Endothelial cell of umbilical vein (primary cell): ENCODE data around the gene ZNF283. TPM values are rescaled to one million over a fixed set of nuclear protein-coding genes. Genes with fewer than 3 reads are reported as not detected.

Experiments
- BruUV-seq: library from RNA; stranded (reverse); fragments of 400-500 nt; replicated peaks from 2 replicates; lab custom pipeline; 2021; lab: Mats Ljungman, UMichigan
- CTCF ChIA-PET: fragments of 300-600, 350-600 bp; sonication (Branson Sonifier 250); formaldehyde crosslinking; loops from one replicate; lab custom pipeline; 2021; ENCODE audit warnings: antibody characterized with exemption, inconsistent platforms; lab: Charles Lee
- POLR2A ChIA-PET: fragments of 300-600, 350-600 bp; sonication (Branson Sonifier 250); formaldehyde crosslinking; loops from one replicate; lab custom pipeline; 2021; ENCODE audit warnings: antibody characterized with exemption, inconsistent platforms; lab: Charles Lee
- DNase-seq: peaks from one replicate; pipeline ENCODE4 v3.0.0-alpha.2; 2011; ENCODE audit warnings: low read depth, low spot score
- FAIRE-seq: peaks from 2 replicates; lab custom pipeline; 2011; peaks lifted over from hg19 to GRCh38; lab: Jason Lieb, UNC
- H2AFZ ChIP-seq: 2 replicates; pipeline ENCODE4 v1.6.0; 2012; ENCODE audit warnings: low read depth, low read length, control low read depth, inconsistent platforms
- H3K27ac ChIP-seq: 2 replicates; pipeline ENCODE4 v1.5.1; 2011; ENCODE audit warnings: low read depth, mild to moderate bottlenecking, control low read depth, low read length, moderate library complexity; ENCODE audit not compliant: insufficient read depth
- H3K27me3 ChIP-seq, 2 experiments: 2 replicates each; pipeline versions ENCODE4 v1.6.0 to v1.6.1; 2011; ENCODE audit warnings: low read length in 2 of 2, mixed read lengths in 1 of 2; ENCODE audit not compliant: control insufficient read depth in 2 of 2, insufficient read depth in 2 of 2
- H3K36me3 ChIP-seq, 2 experiments: 2 replicates in 1 of 2; 3 replicates in 1 of 2; pipeline ENCODE4 v1.5.1; 2011; ENCODE audit warnings: low read length in 2 of 2, mild to moderate bottlenecking in 1 of 2, moderate library complexity in 1 of 2; ENCODE audit not compliant: control insufficient read depth in 2 of 2, insufficient read depth in 2 of 2; ENCODE audit errors: extremely low read depth in 1 of 2
- H3K4me1 ChIP-seq: 3 replicates; pipeline ENCODE4 v1.5.1; 2011; ENCODE audit warnings: mild to moderate bottlenecking, low read length; ENCODE audit not compliant: control insufficient read depth, insufficient read depth; ENCODE audit errors: extremely low read depth
- H3K4me2 ChIP-seq: 2 replicates; pipeline ENCODE4 v1.6.1; 2011; ENCODE audit warnings: low read length, control low read depth, mixed read lengths; ENCODE audit not compliant: insufficient read depth
- H3K4me3 ChIP-seq, 3 experiments: fragments of 200-600 bp in 1 of 3; sonication (generic), shearing (Covaris generic) in 1 of 3; replicated peaks in 1 of 3; 2 replicates each; pipeline ENCODE4 v1.5.1; 2011 to 2016; ENCODE audit warnings: control low read depth in 3 of 3, low read length in 3 of 3, mild to moderate bottlenecking in 2 of 3, inconsistent platforms in 1 of 3, low read depth in 1 of 3, moderate library complexity in 1 of 3; ENCODE audit not compliant: insufficient read depth in 1 of 3
- H3K79me2 ChIP-seq: 2 replicates; pipeline ENCODE4 v1.6.0; 2012; ENCODE audit warnings: low read length, inconsistent platforms; ENCODE audit not compliant: control insufficient read depth, insufficient read depth
- H3K9ac ChIP-seq: replicated peaks from 2 replicates; pipeline ENCODE3; 2011; ENCODE audit warnings: low read length, control low read depth; ENCODE audit not compliant: insufficient read depth; ENCODE audit errors: extremely low read depth
- H3K9me1 ChIP-seq: replicated peaks from 3 replicates; pipeline ENCODE4 v1.6.0; 2011; ENCODE audit warnings: mild to moderate bottlenecking, low read length; ENCODE audit not compliant: control insufficient read depth, insufficient read depth; ENCODE audit errors: extremely low read depth
- H3K9me3 ChIP-seq: replicated peaks from 2 replicates; pipeline ENCODE4 v1.5.1; 2012; ENCODE audit warnings: low read length, inconsistent platforms; ENCODE audit not compliant: control insufficient read depth, insufficient read depth
- H4K20me1 ChIP-seq: replicated peaks from 2 replicates; pipeline ENCODE3; 2011; ENCODE audit warnings: mild to moderate bottlenecking, low read length; ENCODE audit not compliant: control insufficient read depth, insufficient read depth; ENCODE audit errors: extremely low read depth
- EZH2 ChIP-seq: IDR thresholded peaks from 2 replicates; pipeline ENCODE4 v1.6.1; 2012; ENCODE audit warnings: borderline replicate concordance, low read depth, mild to moderate bottlenecking, moderate library complexity, low read length, inconsistent platforms; ENCODE audit not compliant: severe bottlenecking
- FOS ChIP-seq: IDR thresholded peaks from 2 replicates; pipeline ENCODE4 v1.6.1; 2011; ENCODE audit warnings: mild to moderate bottlenecking, low read length, moderate library complexity, borderline replicate concordance; ENCODE audit not compliant: insufficient read depth
- GATA2 ChIP-seq: IDR thresholded peaks from 2 replicates; pipeline ENCODE4 v1.7.0; 2011; ENCODE audit warnings: low read depth, mild to moderate bottlenecking, moderate library complexity, mixed read lengths, low read length; ENCODE audit not compliant: insufficient read length, insufficient read depth
- JUN ChIP-seq: IDR thresholded peaks from 2 replicates; pipeline ENCODE4 v1.6.1; 2011; ENCODE audit warnings: borderline replicate concordance, low read depth; ENCODE audit not compliant: insufficient read length, insufficient read depth
- MYC ChIP-seq: IDR thresholded peaks from one replicate; pipeline ENCODE4 v1.6.1; 2011; ENCODE audit warnings: mild to moderate bottlenecking, low read depth, low read length
- POLR2A ChIP-seq: IDR thresholded peaks from 2 replicates; pipeline ENCODE4 v1.6.1; 2012; ENCODE audit warnings: low read depth, mild to moderate bottlenecking, control low read depth, low read length
- POLR2AphosphoS5 ChIP-seq: IDR thresholded peaks from 2 replicates; pipeline ENCODE4 v1.6.1; 2012; ENCODE audit warnings: low read depth, mild to moderate bottlenecking, control low read depth, low read length, moderate library complexity; ENCODE audit not compliant: insufficient read depth
- dilution Hi-C: fragments of 300-500 bp; cut with MboI; formaldehyde crosslinking; loops from one replicate; pipeline ENCODE4 v1.15.0; 2019; ENCODE audit warnings: low sequenced_read_pairs; ENCODE audit not compliant: extremely low pct_ligation_motif_present
- intact Hi-C: fragments of 100-400 bp; cut with micrococcal nuclease; formaldehyde crosslinking; loops from one replicate; pipeline ENCODE4 v1.10.0; 2022
- polyA plus RNA-seq, 4 experiments: library from polyadenylated mRNA; depleted of rRNA in 3 of 4; stranded (reverse) in 3 of 4; unstranded in 1 of 4; fragments of >200 nt; gene quantifications; 2 replicates each; pipeline versions ENCODE4 v1.2.1 to v1.2.3, GENCODE V29; 2011 to 2012; ENCODE audit warnings: missing spikeins in 1 of 4
- total RNA-seq: library from RNA; stranded (reverse); gene quantifications from 2 replicates; pipeline ENCODE4 v1.2.3, GENCODE V29; 2021
- TF ChIP-seq, protein P1 (sequence below): IDR thresholded peaks from 2 replicates; pipeline ENCODE4 v1.6.1; 2011; ENCODE audit not compliant: insufficient read depth, insufficient read length
- TF ChIP-seq, protein P2 (sequence below), 2 donors: IDR thresholded peaks; 1 replicate in 1 of 2; 2 replicates in 1 of 2; pipeline ENCODE4 v1.5.1; 2011; ENCODE audit warnings: low read length in 2 of 2, mild to moderate bottlenecking in 2 of 2, moderate library complexity in 2 of 2, control low read depth in 1 of 2, inconsistent platforms in 1 of 2, low read depth in 1 of 2; ENCODE audit not compliant: insufficient read depth in 1 of 2; ENCODE audit errors: extremely low read depth in 1 of 2

The ZNF283 gene
- total and polyA plus RNA-seq, 2 donors (not counting 3 experiments of a cell fraction or from before 2014, with no cell fraction given), result 1.9 to 10.7 TPM

DNA sequence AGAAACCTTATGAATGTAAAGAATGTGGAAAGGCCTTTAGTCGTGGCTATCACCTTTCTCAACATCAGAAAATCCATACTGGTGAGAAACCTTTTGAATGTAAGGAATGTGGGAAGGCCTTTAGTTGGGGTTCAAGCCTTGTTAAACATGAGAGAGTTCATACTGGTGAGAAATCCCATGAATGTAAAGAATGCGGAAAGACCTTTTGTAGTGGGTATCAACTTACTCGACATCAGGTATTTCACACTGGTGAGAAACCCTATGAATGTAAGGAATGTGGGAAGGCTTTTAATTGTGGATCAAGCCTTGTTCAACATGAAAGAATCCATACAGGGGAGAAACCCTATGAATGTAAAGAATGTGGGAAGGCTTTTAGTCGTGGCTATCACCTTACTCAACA lies 20.8 kb downstream of the ZNF283 start:
- H3K36me3 ChIP-seq, result peaks cover 6 to 9% of the 10 kb centered on the region in 2 experiments

DNA sequence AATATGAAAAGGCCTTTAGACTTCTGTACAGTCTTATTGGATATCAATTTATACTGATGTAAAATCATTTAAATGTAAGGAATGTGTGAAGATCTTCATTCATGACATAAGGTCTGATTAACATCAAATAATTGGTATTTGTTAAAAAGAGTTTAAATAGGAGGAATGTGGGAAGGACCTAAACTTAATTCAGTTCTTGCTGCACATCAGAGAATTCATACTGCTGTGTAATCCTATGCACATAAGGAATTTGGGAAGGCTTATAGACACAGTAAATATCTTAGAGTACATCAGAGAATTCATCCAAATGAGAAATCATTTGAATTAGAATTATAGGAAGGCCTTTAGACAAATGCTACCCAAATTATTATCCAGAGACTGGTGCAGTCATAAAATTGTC lies 21.7 kb downstream of the ZNF283 start:
- Histone ChIP-seq H3K9me1 (no peaks in the 10 kb centered on the region), H4K20me1 (no peaks in the 10 kb centered on the region), H3K79me2 (no peaks in the 10 kb centered on the region), H3K9me3 (peaks cover 26% of the 10 kb centered on the region), H3K4me2 (no peak overlapping the region), H3K9ac (no peak overlapping the region), H3K27me3 (no peaks in the 10 kb centered on the region), H3K36me3 (peaks cover 6 to 9% of the 10 kb centered on the region in 2 experiments), H2AFZ (no peak overlapping the region), H3K27ac (no peak overlapping the region), H3K4me3 (no peak overlapping the region), H3K4me1 (no peaks in the 10 kb centered on the region)
- intact Hi-C loops, result no loop called here
- no peak for TF ChIP-seq GATA2
- no peak for TF ChIP-seq FOS
- TF ChIP-seq POLR2A, result no peak
- no peak for TF ChIP-seq JUN
- TF ChIP-seq EZH2, result no peak
- no peak for TF ChIP-seq POLR2AphosphoS5
- TF ChIP-seq, protein P1, sequence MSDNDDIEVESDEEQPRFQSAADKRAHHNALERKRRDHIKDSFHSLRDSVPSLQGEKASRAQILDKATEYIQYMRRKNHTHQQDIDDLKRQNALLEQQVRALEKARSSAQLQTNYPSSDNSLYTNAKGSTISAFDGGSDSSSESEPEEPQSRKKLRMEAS, result no peak
- TF ChIP-seq, protein P2, sequence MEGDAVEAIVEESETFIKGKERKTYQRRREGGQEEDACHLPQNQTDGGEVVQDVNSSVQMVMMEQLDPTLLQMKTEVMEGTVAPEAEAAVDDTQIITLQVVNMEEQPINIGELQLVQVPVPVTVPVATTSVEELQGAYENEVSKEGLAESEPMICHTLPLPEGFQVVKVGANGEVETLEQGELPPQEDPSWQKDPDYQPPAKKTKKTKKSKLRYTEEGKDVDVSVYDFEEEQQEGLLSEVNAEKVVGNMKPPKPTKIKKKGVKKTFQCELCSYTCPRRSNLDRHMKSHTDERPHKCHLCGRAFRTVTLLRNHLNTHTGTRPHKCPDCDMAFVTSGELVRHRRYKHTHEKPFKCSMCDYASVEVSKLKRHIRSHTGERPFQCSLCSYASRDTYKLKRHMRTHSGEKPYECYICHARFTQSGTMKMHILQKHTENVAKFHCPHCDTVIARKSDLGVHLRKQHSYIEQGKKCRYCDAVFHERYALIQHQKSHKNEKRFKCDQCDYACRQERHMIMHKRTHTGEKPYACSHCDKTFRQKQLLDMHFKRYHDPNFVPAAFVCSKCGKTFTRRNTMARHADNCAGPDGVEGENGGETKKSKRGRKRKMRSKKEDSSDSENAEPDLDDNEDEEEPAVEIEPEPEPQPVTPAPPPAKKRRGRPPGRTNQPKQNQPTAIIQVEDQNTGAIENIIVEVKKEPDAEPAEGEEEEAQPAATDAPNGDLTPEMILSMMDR (IDR thresholded peaks at IDR 0.05; ENCODE audit: extremely low read depth in 1 of 2, insufficient read depth in 1 of 2, low read depth in 1 of 2, low read length in 2 of 2), result no peak
- TF ChIP-seq MYC, result no peak
- ChIA-PET POLR2A (no interaction called here), CTCF (no interaction called here)
- no peak for FAIRE-seq
- no TSS peak for BruUV-seq
- dilution Hi-C loops, result no loop called here
- no peak for DNase-seq

More for the DNA sequence above, 20.8 kb downstream of the ZNF283 start:
- no peak overlapping the region for H2AFZ ChIP-seq
- no peaks in the 10 kb centered on the region for H3K27me3 ChIP-seq
- no peaks in the 10 kb centered on the region for H4K20me1 ChIP-seq
- H3K79me2 ChIP-seq, result no peaks in the 10 kb centered on the region
- TF ChIP-seq, protein P2 (IDR thresholded peaks at IDR 0.05; ENCODE audit: extremely low read depth in 1 of 2, insufficient read depth in 1 of 2, low read depth in 1 of 2, low read length in 2 of 2), result no peak
- TF ChIP-seq FOS, result no peak
- no TSS peak for BruUV-seq
- no peak overlapping the region for H3K4me3 ChIP-seq
- CTCF ChIA-PET, result no interaction called here
- POLR2A ChIA-PET, result no interaction called here
- intact Hi-C loops, result no loop called here
- peaks cover 26% of the 10 kb centered on the region for H3K9me3 ChIP-seq
- no peak overlapping the region for H3K9ac ChIP-seq
- FAIRE-seq (no peak), DNase-seq (no peak)
- no peaks in the 10 kb centered on the region for H3K4me1 ChIP-seq
- H3K27ac ChIP-seq, result no peak overlapping the region
- dilution Hi-C loops, result no loop called here
- no peaks in the 10 kb centered on the region for H3K9me1 ChIP-seq
- H3K4me2 ChIP-seq, result no peak overlapping the region
